OCI-LY1 (cell line): ENCODE results near the gene E2F8.

Experiments
- CTCF ChIP-seq: fragments of 200-600 bp; sonication (generic), shearing (Covaris generic); IDR thresholded peaks from 2 replicates; pipeline ENCODE4 v1.5.1; 2017; ENCODE audit warnings: mild to moderate bottlenecking, antibody characterized with exemption, low read length, moderate library complexity, mixed read lengths
- EZH2 ChIP-seq: fragments of 200-600 bp; sonication (generic), shearing (Covaris generic); IDR thresholded peaks from 2 replicates; pipeline ENCODE4 v1.8.0; 2017; ENCODE audit warnings: borderline replicate concordance, mixed run types, mild to moderate bottlenecking, antibody characterized with exemption, low read length, moderate library complexity, mixed read lengths

- TF ChIP-seq CTCF = no peak
- no peak for TF ChIP-seq EZH2
These were observed 38.7 kb upstream of the E2F8 start for GRCh38 chr11:19279451-19279850.
